ENCODE data around the gene TSPO2. TPM values are rescaled to one million over a fixed set of nuclear protein-coding genes. Genes with fewer than 3 reads are reported as not detected.

TSPO2 gene
- total and polyA plus RNA-seq, 2 donors (not counting 3 experiments of a cell fraction or from before 2014, with no cell fraction given), result not detected

- H3K4me2 ChIP-seq (ENCODE audit: insufficient read depth, low read length), result no peak overlapping the region
- H3K9me1 ChIP-seq (replicated peaks; ENCODE audit: control insufficient read depth, extremely low read depth, insufficient read depth, low read length), result no peaks in the 10 kb centered on the region
- CTCF ChIA-PET, result interaction anchor here (0.6 to 6.1 kb wide), 9 partner anchors 11 to 557 kb away, joined by 3 to 89 read pairs (median 4); partner anchors contain the start of genes NFYA and OARD1
- H3K9me3 ChIP-seq (replicated peaks; ENCODE audit: control insufficient read depth, insufficient read depth, low read length), result no peaks in the 10 kb centered on the region
- H3K4me3 ChIP-seq (replicated peaks in 1 of 3; ENCODE audit: insufficient read depth in 1 of 3, low read depth in 1 of 3, low read length in 3 of 3), result no peak overlapping the region
- no TSS peak for BruUV-seq (replicated peaks)
- FAIRE-seq (no peak), DNase-seq (ENCODE audit: low read depth, low spot score) (no peak)
- no peaks in the 10 kb centered on the region for H3K27me3 ChIP-seq (ENCODE audit: control insufficient read depth in 2 of 2, insufficient read depth in 2 of 2, low read length in 2 of 2)
- TF ChIP-seq JUN (IDR thresholded peaks at IDR 0.05; ENCODE audit: borderline replicate concordance, insufficient read depth, insufficient read length, low read depth), result no peak
- no peak for TF ChIP-seq POLR2AphosphoS5 (IDR thresholded peaks at IDR 0.05; ENCODE audit: insufficient read depth, low read depth, low read length)
- no peak for TF ChIP-seq EZH2 (IDR thresholded peaks at IDR 0.05; ENCODE audit: borderline replicate concordance, low read depth, low read length, severe bottlenecking)
- TF ChIP-seq MYC (IDR thresholded peaks at IDR 0.05; ENCODE audit: low read depth, low read length), result no peak
- no peak for TF ChIP-seq CTCF (IDR thresholded peaks at IDR 0.05; ENCODE audit: extremely low read depth in 1 of 2, insufficient read depth in 1 of 2, low read depth in 1 of 2, low read length in 2 of 2)
- peaks cover 2% of the 10 kb centered on the region for H3K4me1 ChIP-seq (ENCODE audit: control insufficient read depth, extremely low read depth, insufficient read depth, low read length)
- peaks cover 2% of the 10 kb centered on the region for H3K79me2 ChIP-seq (ENCODE audit: control insufficient read depth, insufficient read depth, low read length)
- no peak overlapping the region for H3K9ac ChIP-seq (replicated peaks; ENCODE audit: extremely low read depth, insufficient read depth, low read length)
- no peaks in the 10 kb centered on the region for H4K20me1 ChIP-seq (replicated peaks; ENCODE audit: control insufficient read depth, extremely low read depth, insufficient read depth, low read length)
- intact Hi-C loops (cut with micrococcal nuclease) (no loop called here), dilution Hi-C loops (cut with MboI; ENCODE audit: extremely low pct_ligation_motif_present, low sequenced_read_pairs) (no loop called here)
- H3K36me3 ChIP-seq (ENCODE audit: control insufficient read depth in 2 of 2, extremely low read depth in 1 of 2, insufficient read depth in 2 of 2, low read length in 2 of 2), result peaks cover 26 to 49% of the 10 kb centered on the region in 2 experiments
- H3K27ac ChIP-seq (ENCODE audit: insufficient read depth, low read depth, low read length), result no peak overlapping the region
- POLR2A ChIA-PET, result no interaction called here
- no peak overlapping the region for H2AFZ ChIP-seq (ENCODE audit: low read depth, low read length)
These were observed 48.8 kb downstream of the TSPO2 start for GRCh38 chr6:41090841-41091761.
